Left renal cortex interstitium (tissue), 4 donors: ENCODE measurements around the gene WAC. TPM values are rescaled to one million over a fixed set of nuclear protein-coding genes. Genes with fewer than 3 reads are reported as not detected.

Experiments
- DNase-seq, 4 donors: peaks; one replicate each; pipeline ENCODE4 v3.0.0-alpha.2; 2013; ENCODE audit warnings: low read depth in 4 of 4, low spot score in 2 of 4, missing footprints in 1 of 4
- polyA plus RNA-seq, 4 donors: library from polyadenylated mRNA; unstranded; fragments of 120-200 nt; gene quantifications; one replicate each; pipeline ENCODE4 v1.2.1, GENCODE V29; 2013; ENCODE audit not compliant: insufficient read length in 4 of 4

Gene WAC
- polyA plus RNA-seq, 4 donors: 134 to 162 (median 159) TPM

DNA sequence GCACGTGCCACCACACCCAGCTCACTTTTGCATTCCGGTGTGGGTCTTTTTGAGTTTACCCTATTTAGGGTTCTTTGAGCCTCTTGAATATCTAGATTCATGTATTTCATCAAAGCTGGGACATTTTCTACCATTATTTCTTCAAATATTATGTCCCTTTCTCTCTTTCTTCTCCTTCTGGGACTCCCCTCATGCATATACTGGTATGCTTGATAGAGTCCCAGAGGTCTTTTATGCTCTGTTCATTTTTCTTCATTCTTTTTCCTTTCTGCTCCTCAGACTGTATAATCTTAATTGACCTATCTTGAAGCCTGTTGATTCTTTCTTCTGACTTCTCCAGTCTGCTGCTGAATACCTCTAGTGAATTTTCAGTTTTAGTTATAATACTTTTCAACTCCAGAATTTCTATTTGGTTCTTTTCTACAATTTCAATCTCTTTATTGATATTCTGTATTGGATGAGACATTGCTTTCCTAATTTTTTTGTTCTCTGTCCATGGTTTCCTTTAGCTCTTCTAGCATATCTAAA, 9.1 kb upstream of the WAC start:
- DNase-seq: no peak

DNA sequence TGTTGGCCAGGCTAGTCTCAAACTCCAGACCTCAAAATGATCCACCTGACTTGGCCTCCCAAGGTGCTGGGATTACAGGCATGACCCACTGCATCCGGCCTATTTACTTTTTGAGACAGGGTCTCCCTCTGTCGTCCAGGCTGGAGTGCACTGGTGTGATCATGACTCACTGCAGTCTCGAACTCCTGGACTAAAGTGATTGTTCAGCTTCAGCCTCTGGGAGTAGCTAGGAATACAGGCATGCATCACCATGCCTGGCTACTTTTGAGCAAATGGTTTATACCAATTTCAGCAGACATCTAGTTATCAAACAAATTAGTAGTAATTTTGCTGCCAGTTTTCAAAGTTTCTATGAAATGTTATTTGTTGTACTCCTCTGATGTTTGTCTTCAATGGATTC, 2.2 kb upstream of the WAC start:
- no peak for DNase-seq

DNA sequence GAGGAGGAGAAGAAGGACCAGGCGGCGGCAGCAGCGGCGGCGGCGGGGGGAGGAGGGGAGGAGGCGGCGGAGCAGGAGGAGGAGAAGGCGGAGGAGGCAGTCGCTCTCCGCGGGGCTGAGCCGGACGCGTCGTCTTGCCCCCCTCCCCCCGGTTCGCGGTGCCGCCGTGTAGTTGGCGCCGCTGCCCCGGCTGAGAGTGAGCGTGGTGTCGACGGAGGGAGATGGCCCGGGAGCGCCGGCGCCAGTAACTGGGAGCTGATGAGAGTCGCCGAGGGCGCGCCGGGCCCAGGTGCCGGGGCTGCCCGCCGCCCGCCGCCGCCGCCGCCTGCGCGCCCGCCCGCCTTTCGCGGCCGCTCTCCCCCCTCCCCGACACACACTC, 257 bp downstream of the WAC start:
- DNase-seq: peak in 1 of 4 donors; percentile 2

DNA sequence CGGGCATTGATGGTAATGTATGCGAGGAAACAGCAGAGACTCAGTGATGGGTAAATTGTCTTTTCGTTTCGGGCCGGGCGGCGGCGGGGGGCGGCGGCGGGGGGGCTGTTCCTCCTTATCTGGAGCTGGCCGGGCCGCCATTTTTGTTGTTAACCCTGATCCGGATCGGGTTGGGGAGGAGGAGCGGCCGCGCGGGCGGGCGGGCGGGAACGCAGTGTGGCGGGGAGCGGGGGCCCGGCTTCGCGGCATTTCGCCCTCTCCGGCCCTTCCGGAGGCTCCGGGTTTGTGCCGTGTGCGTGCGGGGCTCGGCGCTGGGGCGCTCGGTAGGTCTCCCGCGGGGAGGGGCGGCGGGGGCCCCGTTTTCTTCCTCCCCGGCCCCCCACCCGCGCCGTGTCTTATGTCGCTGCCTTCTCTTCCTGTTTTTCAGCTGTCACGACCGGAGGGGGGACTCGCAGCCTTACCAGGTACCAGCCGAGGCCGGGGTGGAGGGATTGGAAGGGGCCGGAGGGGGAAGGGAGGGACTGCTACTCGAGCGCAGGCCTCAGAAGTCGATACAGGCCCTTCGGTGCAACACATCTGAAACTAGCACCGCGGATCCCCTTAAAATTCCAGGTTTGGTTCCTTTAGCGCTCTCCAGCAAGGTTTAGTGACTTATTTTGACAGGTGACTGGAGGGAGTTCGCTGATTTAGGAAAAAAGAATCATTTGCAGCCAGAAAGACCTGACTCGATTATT, 820 bp downstream of the WAC start:
- peak; percentile 17 to 34 (median 26) for DNase-seq

DNA sequence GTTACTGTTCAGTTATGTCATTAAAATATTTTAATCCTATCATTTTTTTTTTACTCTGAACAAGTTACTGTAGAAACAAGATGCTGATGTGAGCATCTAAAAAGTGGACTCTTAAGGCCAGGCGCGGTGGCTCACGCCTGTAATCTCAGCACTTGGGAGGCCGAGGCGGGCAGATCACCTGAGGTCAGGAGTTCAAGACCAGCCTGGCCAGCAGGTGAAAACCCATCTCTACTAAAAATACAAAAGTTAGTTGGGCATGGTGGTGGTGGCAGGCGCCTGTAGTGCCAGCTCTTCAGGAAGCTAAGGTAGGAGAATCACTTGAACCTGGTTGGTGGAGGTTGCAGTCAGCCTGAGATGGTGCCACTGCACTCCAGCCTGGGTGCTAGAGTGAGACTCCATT, 2.9 kb downstream of the WAC start:
- no peak for DNase-seq

DNA sequence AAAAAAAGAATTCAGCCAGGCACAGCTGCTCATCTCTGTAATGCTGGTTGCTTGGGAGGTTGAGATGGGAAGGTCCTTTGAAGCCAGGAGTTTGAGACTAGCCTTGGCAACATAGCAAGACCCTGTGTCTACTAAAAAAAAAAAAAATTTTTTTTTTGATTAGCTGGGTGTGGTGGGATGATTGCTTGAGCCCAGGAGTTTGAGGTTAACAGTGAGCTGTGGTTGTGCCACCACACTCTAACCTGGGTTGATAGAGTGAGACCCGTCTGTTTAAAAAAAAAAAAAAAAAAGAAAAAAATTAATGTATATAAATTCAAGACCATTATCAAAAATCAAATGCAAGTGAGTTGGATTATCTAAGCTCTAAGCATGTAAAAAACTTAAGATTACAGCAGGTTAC, 5.7 kb downstream of the WAC start:
- DNase-seq: no peak

DNA sequence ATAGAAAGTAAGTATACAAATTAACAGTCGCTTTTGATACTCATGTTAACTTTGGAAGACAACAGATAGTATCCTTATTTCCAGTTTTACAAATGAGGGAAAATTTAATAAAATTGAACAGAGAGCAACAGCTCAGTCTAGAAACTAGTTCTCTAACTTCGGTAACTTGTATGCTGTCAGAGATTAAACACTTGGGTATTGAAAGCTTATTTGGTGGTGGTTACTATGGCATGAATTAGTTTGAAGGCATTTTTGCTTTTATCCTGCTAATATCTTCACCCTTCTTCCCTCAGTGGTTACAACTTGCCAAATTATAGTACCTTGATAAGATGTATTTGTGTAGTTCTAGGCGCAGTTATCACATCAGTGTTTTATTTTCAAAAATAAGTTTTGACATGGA, 7.2 kb downstream of the WAC start:
- no peak for DNase-seq

DNA sequence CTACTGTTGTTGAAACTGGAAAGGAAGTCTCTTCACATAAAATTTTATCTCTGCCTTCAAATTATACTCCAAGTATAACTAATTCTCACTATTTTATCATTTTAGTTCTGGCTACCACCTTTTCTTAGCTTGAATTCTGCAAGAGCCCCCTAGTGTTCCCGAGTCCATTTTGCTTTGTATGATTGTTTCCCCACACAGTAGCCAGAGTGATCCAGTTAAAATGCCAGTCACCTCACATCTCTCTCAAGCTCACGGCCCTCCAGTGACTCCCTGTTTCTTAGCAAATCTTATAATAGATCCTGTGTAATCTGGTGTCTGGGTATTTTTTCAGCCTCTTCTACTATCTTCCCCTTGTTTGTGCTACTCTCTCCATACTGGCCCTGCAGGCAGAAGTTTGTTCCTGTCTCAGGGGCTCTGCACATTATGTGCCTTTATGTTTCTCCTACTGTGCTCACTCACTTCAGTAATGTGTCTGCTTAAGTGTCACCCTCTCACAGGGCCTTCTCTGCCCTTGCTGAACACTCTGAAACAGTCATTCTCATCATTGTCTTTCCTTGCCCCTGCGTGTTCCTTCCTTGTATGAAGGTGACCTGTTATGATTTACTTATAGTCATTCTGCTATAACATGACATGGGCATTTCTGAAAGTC, 8.9 kb downstream of the WAC start:
- DNase-seq: no peak

DNA sequence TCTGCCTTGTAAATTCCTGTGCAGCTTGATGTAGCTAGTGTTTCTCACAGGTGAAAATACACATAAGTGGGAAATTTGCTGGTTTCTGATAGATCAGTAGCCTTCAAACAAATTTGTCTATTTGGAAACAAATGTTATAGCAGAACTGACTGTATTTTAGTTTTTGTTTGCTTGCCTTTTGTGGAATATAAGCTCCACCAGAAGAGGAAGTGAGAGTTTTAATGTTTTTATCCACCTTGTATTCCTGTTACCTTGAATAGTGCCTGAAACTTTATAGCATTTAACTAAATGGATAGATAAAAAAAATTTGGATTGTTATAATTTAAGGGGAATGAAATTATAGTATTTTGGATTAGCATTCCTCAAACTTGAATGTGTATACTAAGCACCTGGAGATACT, 9.8 kb downstream of the WAC start:
- no peak for DNase-seq

DNA sequence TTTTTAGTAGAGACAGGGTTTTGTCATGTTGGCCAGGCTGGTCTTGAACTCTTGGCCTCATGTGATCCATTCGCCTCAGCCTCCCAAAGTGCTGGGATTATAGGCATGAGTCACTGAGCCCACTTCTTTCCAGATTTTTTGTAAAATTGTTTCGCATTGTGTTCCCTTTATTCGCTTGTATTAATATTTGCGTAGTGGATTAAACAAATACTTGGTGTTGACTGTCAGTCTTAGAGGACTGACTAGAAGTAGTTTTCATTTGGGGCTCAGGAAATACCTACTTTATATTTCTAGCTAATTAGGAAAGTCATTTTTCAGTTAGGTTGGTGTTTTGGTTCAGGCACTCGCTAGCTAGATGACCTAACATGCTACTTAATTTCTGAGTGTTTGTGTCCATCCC, 11.1 kb downstream of the WAC start:
- DNase-seq: no peak

DNA sequence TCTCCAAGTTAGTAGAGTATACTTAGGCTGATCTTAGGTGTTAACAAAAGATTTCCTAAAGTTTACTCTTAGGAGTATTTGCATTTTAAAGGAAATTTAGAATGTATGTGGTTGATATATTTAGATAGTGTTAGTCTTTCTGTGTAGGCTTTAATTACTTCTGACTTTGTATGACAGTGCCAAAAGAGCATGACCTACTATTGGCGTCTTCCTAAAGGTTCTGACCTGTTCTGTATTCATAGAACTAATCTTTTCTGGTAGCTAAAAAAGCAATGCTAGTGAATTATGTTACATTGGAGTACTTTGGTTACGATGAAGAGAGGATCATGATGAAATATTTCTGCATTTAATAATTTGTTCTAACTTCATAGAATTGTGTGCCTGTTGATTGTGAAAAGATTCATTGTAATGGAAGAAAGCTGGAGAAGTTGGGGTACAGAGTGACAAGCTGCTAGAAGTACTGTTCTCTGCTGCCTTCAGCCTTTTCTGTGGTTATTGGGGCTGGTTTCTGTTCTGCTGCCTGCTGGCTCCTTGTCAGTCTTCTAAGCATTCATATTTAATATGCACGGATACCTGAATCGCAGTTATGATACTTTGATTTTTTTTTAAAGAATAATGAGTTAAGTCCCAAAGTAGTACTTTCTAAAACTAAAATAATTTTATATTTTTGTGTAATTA, 13.2 kb downstream of the WAC start:
- no peak for DNase-seq

DNA sequence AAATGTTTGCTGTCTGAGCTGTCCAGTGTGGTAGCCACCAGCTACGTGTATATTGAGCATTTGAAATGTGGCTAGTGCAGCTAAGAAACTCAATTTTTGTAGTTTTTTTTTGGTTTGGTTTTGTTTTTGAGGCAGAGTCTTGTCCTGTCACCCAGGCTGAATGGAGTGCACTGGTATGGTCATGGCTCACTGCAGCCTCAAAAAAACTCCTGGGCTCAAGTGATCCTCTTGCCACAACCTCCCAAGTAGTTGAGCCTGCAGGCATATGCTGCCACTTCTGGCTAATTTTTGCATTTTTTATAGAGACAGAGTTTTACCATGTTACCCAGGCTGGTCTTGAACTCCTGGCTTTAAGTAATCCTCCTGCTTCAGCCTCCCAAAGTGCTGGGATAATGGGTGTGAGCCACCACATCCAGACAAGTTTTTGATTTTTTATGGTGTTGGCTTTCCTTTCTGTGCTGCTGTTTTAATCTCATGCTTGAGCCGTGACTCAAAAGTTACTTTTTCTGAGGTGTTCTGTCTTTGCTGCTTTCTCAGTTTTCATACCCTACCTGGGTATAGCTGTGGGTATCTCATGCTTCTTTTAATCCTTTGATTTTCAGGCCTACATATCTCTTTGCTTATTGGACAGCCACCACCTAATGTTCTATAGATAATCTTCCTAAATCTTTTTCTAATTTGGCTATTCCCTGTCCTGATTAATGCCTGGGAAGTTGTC, 16.0 kb downstream of the WAC start:
- no peak for DNase-seq

DNA sequence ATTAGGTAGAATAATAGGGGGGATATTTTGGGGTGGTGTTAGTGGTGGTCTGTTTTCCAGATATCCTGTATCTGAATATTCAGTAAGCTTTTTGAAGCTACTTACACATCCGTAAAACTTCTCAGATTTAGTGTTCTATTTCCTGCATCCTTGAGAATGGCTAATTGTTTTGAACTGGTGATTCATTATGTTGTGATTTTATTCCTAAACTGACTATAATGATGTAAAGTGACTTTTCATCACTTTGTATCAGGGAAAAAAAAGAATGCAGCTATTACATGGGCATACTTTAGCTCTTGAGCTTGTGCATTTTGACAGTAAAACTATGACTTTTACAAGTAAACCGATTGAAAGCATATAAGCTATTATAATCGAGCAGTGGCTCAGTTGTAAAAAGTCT, 18.2 kb downstream of the WAC start:
- no peak for DNase-seq

DNA sequence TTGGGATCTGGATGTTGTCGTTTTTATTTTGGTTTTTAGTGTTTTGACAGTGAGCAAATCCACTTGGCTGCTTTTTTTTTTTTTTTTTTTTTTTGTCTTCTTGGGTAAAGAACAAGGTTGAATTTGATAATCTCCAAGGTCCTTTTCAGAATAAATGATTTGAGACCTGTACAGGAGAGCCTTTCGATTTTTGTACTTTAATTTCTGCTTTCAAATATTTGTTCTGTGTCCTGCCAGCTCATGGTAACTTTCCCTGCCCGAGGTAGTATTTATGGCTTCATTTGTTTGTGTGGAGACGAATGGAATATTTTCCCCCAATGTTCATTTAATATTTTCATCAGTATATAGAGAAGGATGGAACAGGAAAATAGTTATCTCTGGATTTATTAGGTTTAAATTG, 19.9 kb downstream of the WAC start:
- no peak for DNase-seq

DNA sequence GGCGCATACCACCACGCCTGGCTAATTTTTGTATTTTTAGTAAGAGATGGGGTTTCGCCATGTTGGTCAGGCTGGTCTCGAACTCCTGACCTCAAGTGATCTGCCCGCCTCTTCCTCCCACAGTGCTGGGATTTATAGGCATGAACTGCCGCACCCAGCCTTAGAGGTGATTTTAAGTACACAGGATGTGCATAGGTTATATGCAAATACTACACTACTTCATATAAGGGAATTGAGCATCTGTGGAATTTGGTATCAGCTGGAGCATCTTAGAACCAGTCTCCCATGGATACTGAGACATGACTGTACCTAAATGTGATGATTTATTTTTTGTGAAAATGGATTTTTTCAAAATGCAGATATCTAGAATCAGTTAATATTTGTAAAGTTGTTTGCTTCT, 21.1 kb downstream of the WAC start:
- DNase-seq: no peak

DNA sequence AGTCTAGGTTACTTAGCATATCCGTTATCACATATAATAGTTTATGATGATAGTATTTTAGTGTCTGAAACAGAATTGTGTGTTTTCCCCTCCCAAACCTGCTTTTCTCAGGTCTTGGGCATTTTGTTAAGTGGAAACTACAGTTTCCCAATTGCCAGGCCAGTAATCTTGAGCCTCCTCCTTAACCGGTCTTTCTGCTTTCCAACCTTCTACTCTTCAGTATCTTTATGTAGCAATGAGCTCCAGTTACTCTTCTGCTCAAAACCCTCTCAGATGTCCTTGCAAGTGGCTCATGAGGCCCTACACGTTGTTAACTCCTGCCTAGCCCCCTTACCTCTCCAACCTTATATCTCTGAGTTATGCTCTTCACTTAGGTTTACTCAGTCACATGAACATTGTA, 22.0 kb downstream of the WAC start:
- DNase-seq: no peak

DNA sequence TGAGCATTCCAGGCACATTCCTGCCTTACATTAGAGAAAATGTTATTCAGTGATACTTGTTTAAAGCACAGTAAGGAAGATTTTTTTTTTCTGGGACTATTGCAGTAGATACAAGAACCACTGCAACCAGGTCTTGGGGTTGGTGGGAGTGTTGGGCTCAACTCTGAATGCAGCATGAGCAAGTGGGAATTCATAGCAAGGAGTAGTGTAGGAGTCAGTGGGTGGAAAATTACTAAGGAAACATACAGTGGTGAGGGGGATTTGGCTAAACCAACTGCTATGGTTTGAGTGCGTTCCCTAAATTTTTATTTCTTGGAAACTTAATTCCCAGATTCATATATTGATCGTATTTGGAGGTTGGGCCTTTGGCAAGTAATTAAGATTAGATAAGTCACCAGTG, 22.4 kb downstream of the WAC start:
- no peak for DNase-seq

DNA sequence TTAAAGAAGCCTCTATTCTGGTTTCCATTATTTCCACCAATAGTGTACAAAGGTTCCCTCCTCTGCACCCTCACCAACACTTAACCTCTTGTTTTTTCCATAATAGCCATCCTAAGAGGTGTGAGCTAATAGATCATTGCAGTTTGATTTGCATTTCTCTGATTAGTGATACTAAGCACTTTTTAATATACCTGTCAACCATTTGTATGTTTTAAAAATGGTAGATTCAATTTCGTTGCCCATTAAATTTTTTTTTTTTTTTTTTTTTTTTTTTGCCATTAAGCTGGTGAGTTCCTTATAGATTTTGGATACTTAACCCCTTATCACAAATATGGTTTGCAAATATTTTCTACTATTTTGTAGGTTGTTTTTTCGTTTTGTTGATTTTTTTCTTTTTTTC, 23.2 kb downstream of the WAC start:
- no peak for DNase-seq

DNA sequence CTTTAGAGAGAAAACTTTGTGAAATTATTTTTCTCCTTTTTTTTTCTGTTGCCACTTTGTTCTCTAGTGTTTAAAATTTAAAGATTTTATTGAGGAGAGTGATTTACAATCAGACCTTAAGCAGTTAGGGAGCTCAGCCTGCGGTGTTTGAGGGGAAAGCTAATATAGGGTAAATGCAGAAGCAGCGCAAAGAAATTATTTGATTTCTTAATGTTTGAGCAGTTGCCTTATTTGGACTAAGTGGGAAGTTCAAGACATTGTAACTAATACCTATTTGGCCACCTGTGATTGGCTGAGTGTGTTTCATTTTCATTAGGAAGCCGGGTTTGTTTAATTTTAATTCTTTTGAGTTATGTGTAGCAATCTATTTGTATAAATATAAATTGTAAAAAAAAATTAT, 25.3 kb downstream of the WAC start:
- no peak for DNase-seq

DNA sequence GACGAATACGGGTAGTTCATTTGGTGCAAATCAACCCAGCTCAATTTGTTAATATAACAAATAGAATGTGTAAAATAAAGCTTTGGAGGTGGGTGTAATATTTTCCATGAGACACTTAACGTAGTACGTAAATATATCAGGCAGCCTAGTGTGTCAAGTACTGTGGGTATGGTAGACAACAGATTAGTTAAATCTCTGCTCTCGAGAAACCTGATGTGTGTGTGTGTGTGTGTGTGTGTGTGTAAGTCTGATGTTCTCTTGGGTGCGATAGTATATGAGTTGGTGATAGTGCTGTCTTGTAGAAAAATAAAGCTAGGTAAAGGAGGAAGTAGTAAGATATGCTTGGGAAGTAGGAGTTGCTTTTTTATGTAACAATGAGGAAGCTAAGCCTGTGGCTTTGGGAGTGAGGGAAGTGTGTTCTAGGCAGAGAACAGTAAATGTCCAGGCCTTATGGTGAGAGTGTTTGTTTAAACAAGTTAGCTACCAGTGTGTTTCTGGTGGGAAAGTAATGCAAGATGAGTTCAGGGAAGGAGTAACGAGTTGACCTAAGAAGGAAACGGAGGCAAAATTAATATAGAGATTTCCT, 26.1 kb downstream of the WAC start:
- peak in 1 of 4 donors; percentile 2 for DNase-seq

DNA sequence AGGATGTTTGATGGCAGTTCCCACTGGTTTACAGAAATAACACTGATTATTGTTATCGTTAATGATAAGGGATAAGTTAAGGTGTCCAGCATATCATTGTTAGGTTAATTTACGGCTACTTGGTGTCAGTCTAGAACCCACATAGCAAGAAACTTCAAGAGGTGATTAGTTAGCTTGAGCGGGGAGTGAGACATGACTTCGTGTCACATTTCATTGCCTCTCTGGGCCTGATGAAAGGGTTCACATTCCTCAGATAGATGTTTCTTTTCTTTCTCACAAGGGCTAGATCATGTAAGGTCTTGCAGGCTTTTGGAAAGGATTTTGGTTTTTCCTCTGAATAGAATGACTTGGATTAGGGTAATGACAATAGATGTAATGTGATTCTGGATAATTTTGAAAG, 26.7 kb downstream of the WAC start:
- DNase-seq: peak; percentile 9 to 34 (median 16)
